ENCODE data around the gene RINT1. TPM values are rescaled to one million over a fixed set of nuclear protein-coding genes. Genes with fewer than 3 reads are reported as not detected.

RINT1 gene
- polyA plus RNA-seq, 2 of the 4 experiments (the other 2 are of a cell fraction) = 26.3 to 34.9 TPM

- no peak overlapping the region for H3K4me3 ChIP-seq
- TF ChIP-seq FOXS1 (CRISPR knock-in tag; IDR thresholded peaks at IDR 0.05) = no peak
- no peak for TF ChIP-seq MAX (IDR thresholded peaks at IDR 0.05)
- TF ChIP-seq CHD4 (IDR thresholded peaks at IDR 0.05; ENCODE audit: borderline replicate concordance) = no peak
- TF ChIP-seq MAFK (IDR thresholded peaks at IDR 0.05; ENCODE audit: partially characterized antibody) = no peak
- TF ChIP-seq ATOH8 (CRISPR knock-in tag; IDR thresholded peaks at IDR 0.05; ENCODE audit: low read depth) = no peak
- TF ChIP-seq CBX2 (IDR thresholded peaks at IDR 0.05; ENCODE audit: borderline replicate concordance, low read depth) = no peak
- TF ChIP-seq RARB (CRISPR knock-in tag; IDR thresholded peaks at IDR 0.05) = no peak
- no peak for TF ChIP-seq HMGXB4 (CRISPR knock-in tag; IDR thresholded peaks at IDR 0.05; ENCODE audit: borderline replicate concordance)
- no peak for TF ChIP-seq CHD2 (IDR thresholded peaks at IDR 0.05; ENCODE audit: low read length, partially characterized antibody)
- no peak for TF ChIP-seq MYC (IDR thresholded peaks at IDR 0.05; ENCODE audit: borderline replicate concordance, low read length)
- TF ChIP-seq REST (IDR thresholded peaks at IDR 0.05) = no peak
- TF ChIP-seq RNF2 (IDR thresholded peaks at IDR 0.05; ENCODE audit: borderline replicate concordance, low read depth) = no peak
- no peak for TF ChIP-seq HES2 (IDR thresholded peaks at IDR 0.05)
- no peak for TF ChIP-seq CTCF (IDR thresholded peaks at IDR 0.05)
- no peak for TF ChIP-seq FOSL2 (IDR thresholded peaks at IDR 0.05)
- TF ChIP-seq FOSL2 (CRISPR knock-in tag; IDR thresholded peaks at IDR 0.05) = no peak
- no peak for TF ChIP-seq BHLHE40 (IDR thresholded peaks at IDR 0.05; ENCODE audit: low read depth, low read length)
- no peak for TF ChIP-seq NFE2L2 (conservative IDR thresholded peaks at IDR 0.05; ENCODE audit: low read length)
- no peak for ATAC-seq
- DNase-seq (ENCODE audit: low read depth in 1 of 2, low spot score in 1 of 2) = no peak
- 94% methylated on average over 4 of the region's 4 CpGs for WGBS (ENCODE audit: missing lambda C conversion rate)
- no peaks in the 10 kb centered on the region for H3K4me1 ChIP-seq
- H3K9me3 ChIP-seq = no peaks in the 10 kb centered on the region
- FAIRE-seq = no peak
- CTCF ChIA-PET = interaction anchor here (0.7 to 1.1 kb wide), 3 partner anchors 11 to 24 kb away, joined by 3 to 6 read pairs (median 4); no protein-coding TSS in a partner anchor
- no peak overlapping the region for H3K4me2 ChIP-seq
- POLR2A ChIA-PET = no interaction called here
- no peak overlapping the region for H3K27ac ChIP-seq
These were observed 33.2 kb downstream of the RINT1 start for GRCh38 chr7:105565190-105565589.

- DNase-seq (ENCODE audit: low read depth in 1 of 2, low spot score in 1 of 2) = no peak
- H3K9me3 ChIP-seq = no peaks in the 10 kb centered on the region
- no peak for FAIRE-seq
- POLR2A ChIA-PET = no interaction called here
- H3K27ac ChIP-seq = no peak overlapping the region
- ATAC-seq = no peak
- WGBS (ENCODE audit: missing lambda C conversion rate) = 97% methylated on average over 2 of the region's 2 CpGs
- H3K4me3 ChIP-seq = no peak overlapping the region
- H3K4me1 ChIP-seq = no peaks in the 10 kb centered on the region
- no peak overlapping the region for H3K4me2 ChIP-seq
- CTCF ChIA-PET = interaction anchor here (0.5 kb wide), 1 partner anchor 11 kb away, joined by 4 read pairs; no protein-coding TSS in a partner anchor
- TF ChIP-seq HOXB5 (CRISPR knock-in tag; IDR thresholded peaks at IDR 0.05) (no peak), MAX (IDR thresholded peaks at IDR 0.05) (no peak), RNF2 (IDR thresholded peaks at IDR 0.05; ENCODE audit: borderline replicate concordance, low read depth) (no peak), E2F6 (IDR thresholded peaks at IDR 0.05; ENCODE audit: borderline replicate concordance, low read depth) (no peak), BCL3 (IDR thresholded peaks at IDR 0.05) (no peak), TFCP2L1 (CRISPR knock-in tag; IDR thresholded peaks at IDR 0.05) (no peak), GATA3 (IDR thresholded peaks at IDR 0.05; ENCODE audit: borderline replicate concordance) (no peak), JUNB (IDR thresholded peaks at IDR 0.05) (no peak), RARB (CRISPR knock-in tag; IDR thresholded peaks at IDR 0.05) (no peak), CEBPB (IDR thresholded peaks at IDR 0.05) (no peak), CBX8 (IDR thresholded peaks at IDR 0.05) (no peak), MAZ (IDR thresholded peaks at IDR 0.05; ENCODE audit: borderline replicate concordance, low read depth, low read length) (no peak), KDM1A (IDR thresholded peaks at IDR 0.05; ENCODE audit: low read depth) (no peak)
These were observed 35.0 kb downstream of the RINT1 start for GRCh38 chr7:105567024-105567423.
